DOHH2 (cell line): ENCODE data around the gene FOLR2.

ENCODE experiments used
- H3F3A ChIP-seq: fragments of 200-600 bp; sonication (generic), shearing (Covaris generic); 2 replicates; pipeline ENCODE4 v1.6.0; 2016; ENCODE audit warnings: antibody characterized with exemption, mild to moderate bottlenecking; ENCODE audit not compliant: control insufficient read depth, insufficient read depth
- H3K27ac ChIP-seq: fragments of 200-600 bp; sonication (generic); 2 replicates; pipeline ENCODE4 v1.5.1; 2014; ENCODE audit warnings: low read depth, mild to moderate bottlenecking, low read length, moderate library complexity
- H3K27me3 ChIP-seq: fragments of 200-600 bp; sonication (generic); 2 replicates; pipeline ENCODE4 v1.6.1; 2014; ENCODE audit warnings: mild to moderate bottlenecking, low read length, mixed read lengths; ENCODE audit not compliant: control insufficient read depth
- H3K36me3 ChIP-seq: fragments of 200-600 bp; sonication (generic); 2 replicates; pipeline ENCODE4 v1.6.1; 2014; ENCODE audit warnings: mild to moderate bottlenecking, low read length, moderate library complexity, mixed read lengths; ENCODE audit not compliant: control insufficient read depth
- H3K4me1 ChIP-seq: fragments of 200-600 bp; sonication (generic); 2 replicates; pipeline ENCODE4 v1.6.1; 2014; ENCODE audit warnings: mild to moderate bottlenecking, low read length, mixed read lengths; ENCODE audit not compliant: control insufficient read depth
- H3K4me2 ChIP-seq: fragments of 200-600 bp; sonication (generic); 2 replicates; pipeline ENCODE4 v1.6.0; 2014; ENCODE audit warnings: mild to moderate bottlenecking, low read length, moderate library complexity
- H3K4me3 ChIP-seq: fragments of 200-600 bp; sonication (generic); 2 replicates; pipeline ENCODE4 v1.5.1; 2014; ENCODE audit warnings: mild to moderate bottlenecking, low read length, mixed read lengths
- H3K79me2 ChIP-seq: fragments of 200-600 bp; sonication (generic); 2 replicates; pipeline ENCODE4 v1.6.1; 2014; ENCODE audit warnings: mild to moderate bottlenecking, low read length, mixed read lengths; ENCODE audit not compliant: control insufficient read depth
- H3K9me2 ChIP-seq: fragments of 200-600 bp; sonication (generic); replicated peaks from 2 replicates; pipeline ENCODE4 v1.6.1; 2014; ENCODE audit warnings: mild to moderate bottlenecking, low read length, mixed read lengths; ENCODE audit not compliant: control insufficient read depth
- H3K9me3 ChIP-seq: fragments of 200-600 bp; sonication (generic); 2 replicates; pipeline ENCODE4 v1.6.1; 2014; ENCODE audit warnings: antibody characterized with exemption, low read length, mixed read lengths; ENCODE audit not compliant: control insufficient read depth, insufficient read depth
- H4K20me1 ChIP-seq: fragments of 200-600 bp; sonication (generic); 2 replicates; pipeline ENCODE4 v1.6.0; 2014; ENCODE audit warnings: low read depth, mild to moderate bottlenecking, antibody characterized with exemption, low read length, moderate library complexity; ENCODE audit not compliant: control insufficient read depth, insufficient read depth
- CTCF ChIP-seq: fragments of 200-600 bp; sonication (generic); IDR thresholded peaks from one replicate; pipeline ENCODE4 v1.5.1; 2014; ENCODE audit warnings: antibody characterized with exemption, mild to moderate bottlenecking, low read depth, low read length; ENCODE audit not compliant: poor library complexity, severe bottlenecking
- EZH2phosphoT487 ChIP-seq: fragments of 200-600 bp; sonication (generic); IDR thresholded peaks from 2 replicates; pipeline ENCODE4 v1.6.1; 2017; ENCODE audit warnings: borderline replicate concordance, mild to moderate bottlenecking, antibody characterized with exemption, low read length, moderate library complexity, mixed read lengths

The FOLR2 gene

GRCh38 chr11:72221386-72222075, 4.9 kb downstream of the FOLR2 start:
- Histone ChIP-seq H3K27ac (peak overlapping the region; percentile 87), H3F3A (no peaks in the 10 kb centered on the region), H3K4me3 (peak overlapping the region; percentile 96), H3K4me2 (peak overlapping the region; percentile 98), H4K20me1 (no peaks in the 10 kb centered on the region), H3K9me2 (no peaks in the 10 kb centered on the region), H3K9me3 (no peaks in the 10 kb centered on the region), H3K79me2 (peaks cover 41% of the 10 kb centered on the region), H3K27me3 (no peaks in the 10 kb centered on the region), H3K36me3 (peaks cover 13% of the 10 kb centered on the region), H3K4me1 (peaks cover 46% of the 10 kb centered on the region)
- TF ChIP-seq CTCF = no peak
- no peak for TF ChIP-seq EZH2phosphoT487

GRCh38 chr11:72222106-72222891, 5.7 kb downstream of the FOLR2 start:
- no peaks in the 10 kb centered on the region for H3F3A ChIP-seq
- H3K4me2 ChIP-seq = peak overlapping the region; percentile 98
- H3K9me3 ChIP-seq = no peaks in the 10 kb centered on the region
- H3K27ac ChIP-seq = peak overlapping the region; percentile 87
- H3K79me2 ChIP-seq = peaks cover 49% of the 10 kb centered on the region
- H3K36me3 ChIP-seq = peaks cover 21% of the 10 kb centered on the region
- H4K20me1 ChIP-seq = no peaks in the 10 kb centered on the region
- TF ChIP-seq EZH2phosphoT487 (no peak), CTCF (no peak)
- no peaks in the 10 kb centered on the region for H3K27me3 ChIP-seq
- peak overlapping the region; percentile 96 for H3K4me3 ChIP-seq
- H3K4me1 ChIP-seq = peaks cover 49% of the 10 kb centered on the region
- H3K9me2 ChIP-seq = no peaks in the 10 kb centered on the region

- Histone ChIP-seq H3K4me2 (peak overlapping the region; percentile 98), H3K36me3 (peaks cover 28% of the 10 kb centered on the region), H3K27ac (peak overlapping the region; percentile 87), H3K79me2 (peaks cover 49% of the 10 kb centered on the region), H3K27me3 (no peaks in the 10 kb centered on the region), H3F3A (no peaks in the 10 kb centered on the region), H3K9me3 (no peaks in the 10 kb centered on the region), H4K20me1 (no peaks in the 10 kb centered on the region), H3K4me3 (peak overlapping the region; percentile 96), H3K4me1 (peaks cover 44% of the 10 kb centered on the region), H3K9me2 (no peaks in the 10 kb centered on the region)
- TF ChIP-seq EZH2phosphoT487 = no peak
- TF ChIP-seq CTCF = no peak
These were observed 6.5 kb downstream of the FOLR2 start for GRCh38 chr11:72222907-72223614.
